MM.1S (cell line): ENCODE results near the gene LCE1D.

ENCODE experiments used
- EZH2 ChIP-seq: fragments of 300-600 bp; sonication (generic); optimal IDR thresholded peaks from 2 replicates; pipeline ENCODE3; 2017; ENCODE audit warnings: low read depth, mild to moderate bottlenecking, antibody characterized with exemption, low read length, mixed read lengths
- EZH2phosphoT487 ChIP-seq: fragments of 300-600 bp; sonication (generic); IDR thresholded peaks from 2 replicates; pipeline ENCODE4 v1.6.1; 2018; ENCODE audit warnings: antibody characterized with exemption, low read length
- TF ChIP-seq, protein P1 (sequence below): fragments of 300-600 bp; sonication (generic); IDR thresholded peaks from 2 replicates; pipeline ENCODE4 v1.5.1; 2016; ENCODE audit warnings: antibody characterized with exemption, low read length, mixed read lengths

DNA sequence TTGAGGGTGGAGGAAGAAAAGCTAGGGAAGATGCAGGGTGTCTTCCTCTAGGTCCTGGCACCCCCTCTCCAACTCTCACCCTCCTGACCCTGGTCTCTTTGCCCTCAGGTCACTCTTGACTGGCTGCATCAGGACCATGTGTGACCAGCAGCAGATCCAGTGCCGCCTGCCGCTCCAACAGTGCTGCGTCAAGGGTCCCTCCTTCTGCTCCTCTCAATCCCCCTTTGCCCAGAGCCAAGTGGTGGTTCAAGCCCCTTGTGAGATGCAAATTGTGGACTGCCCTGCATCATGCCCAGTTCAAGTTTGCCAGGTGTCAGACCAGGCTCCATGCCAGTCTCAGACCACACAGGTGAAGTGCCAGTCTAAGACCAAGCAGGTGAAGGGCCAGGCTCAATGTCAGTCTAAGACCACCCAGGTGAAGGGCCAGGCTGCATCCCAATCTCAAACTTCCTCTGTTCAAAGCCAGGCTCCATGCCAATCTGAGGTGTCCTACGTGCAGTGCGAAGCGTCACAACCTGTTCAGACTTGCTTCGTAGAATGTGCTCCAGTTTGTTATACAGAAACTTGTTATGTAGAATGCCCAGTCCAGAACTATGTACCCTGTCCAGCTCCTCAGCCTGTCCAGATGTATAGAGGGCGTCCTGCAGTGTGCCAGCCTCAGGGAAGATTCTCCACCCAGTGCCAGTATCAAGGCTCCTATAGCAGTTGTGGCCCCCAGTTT lies 36.9 kb upstream of the LCE1D start:
- TF ChIP-seq, protein P1, sequence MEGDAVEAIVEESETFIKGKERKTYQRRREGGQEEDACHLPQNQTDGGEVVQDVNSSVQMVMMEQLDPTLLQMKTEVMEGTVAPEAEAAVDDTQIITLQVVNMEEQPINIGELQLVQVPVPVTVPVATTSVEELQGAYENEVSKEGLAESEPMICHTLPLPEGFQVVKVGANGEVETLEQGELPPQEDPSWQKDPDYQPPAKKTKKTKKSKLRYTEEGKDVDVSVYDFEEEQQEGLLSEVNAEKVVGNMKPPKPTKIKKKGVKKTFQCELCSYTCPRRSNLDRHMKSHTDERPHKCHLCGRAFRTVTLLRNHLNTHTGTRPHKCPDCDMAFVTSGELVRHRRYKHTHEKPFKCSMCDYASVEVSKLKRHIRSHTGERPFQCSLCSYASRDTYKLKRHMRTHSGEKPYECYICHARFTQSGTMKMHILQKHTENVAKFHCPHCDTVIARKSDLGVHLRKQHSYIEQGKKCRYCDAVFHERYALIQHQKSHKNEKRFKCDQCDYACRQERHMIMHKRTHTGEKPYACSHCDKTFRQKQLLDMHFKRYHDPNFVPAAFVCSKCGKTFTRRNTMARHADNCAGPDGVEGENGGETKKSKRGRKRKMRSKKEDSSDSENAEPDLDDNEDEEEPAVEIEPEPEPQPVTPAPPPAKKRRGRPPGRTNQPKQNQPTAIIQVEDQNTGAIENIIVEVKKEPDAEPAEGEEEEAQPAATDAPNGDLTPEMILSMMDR: no peak
- TF ChIP-seq EZH2 (no peak), EZH2phosphoT487 (no peak)
